ENCODE data around the gene NEK10. TPM values are rescaled to one million over a fixed set of nuclear protein-coding genes. Genes with fewer than 3 reads are reported as not detected.
"Not testable (repeated sequence)": the region's sequence is repeated elsewhere in the genome, so short reads cannot be mapped to it uniquely, and the experiment has no call there.

The NEK10 gene, protein sequence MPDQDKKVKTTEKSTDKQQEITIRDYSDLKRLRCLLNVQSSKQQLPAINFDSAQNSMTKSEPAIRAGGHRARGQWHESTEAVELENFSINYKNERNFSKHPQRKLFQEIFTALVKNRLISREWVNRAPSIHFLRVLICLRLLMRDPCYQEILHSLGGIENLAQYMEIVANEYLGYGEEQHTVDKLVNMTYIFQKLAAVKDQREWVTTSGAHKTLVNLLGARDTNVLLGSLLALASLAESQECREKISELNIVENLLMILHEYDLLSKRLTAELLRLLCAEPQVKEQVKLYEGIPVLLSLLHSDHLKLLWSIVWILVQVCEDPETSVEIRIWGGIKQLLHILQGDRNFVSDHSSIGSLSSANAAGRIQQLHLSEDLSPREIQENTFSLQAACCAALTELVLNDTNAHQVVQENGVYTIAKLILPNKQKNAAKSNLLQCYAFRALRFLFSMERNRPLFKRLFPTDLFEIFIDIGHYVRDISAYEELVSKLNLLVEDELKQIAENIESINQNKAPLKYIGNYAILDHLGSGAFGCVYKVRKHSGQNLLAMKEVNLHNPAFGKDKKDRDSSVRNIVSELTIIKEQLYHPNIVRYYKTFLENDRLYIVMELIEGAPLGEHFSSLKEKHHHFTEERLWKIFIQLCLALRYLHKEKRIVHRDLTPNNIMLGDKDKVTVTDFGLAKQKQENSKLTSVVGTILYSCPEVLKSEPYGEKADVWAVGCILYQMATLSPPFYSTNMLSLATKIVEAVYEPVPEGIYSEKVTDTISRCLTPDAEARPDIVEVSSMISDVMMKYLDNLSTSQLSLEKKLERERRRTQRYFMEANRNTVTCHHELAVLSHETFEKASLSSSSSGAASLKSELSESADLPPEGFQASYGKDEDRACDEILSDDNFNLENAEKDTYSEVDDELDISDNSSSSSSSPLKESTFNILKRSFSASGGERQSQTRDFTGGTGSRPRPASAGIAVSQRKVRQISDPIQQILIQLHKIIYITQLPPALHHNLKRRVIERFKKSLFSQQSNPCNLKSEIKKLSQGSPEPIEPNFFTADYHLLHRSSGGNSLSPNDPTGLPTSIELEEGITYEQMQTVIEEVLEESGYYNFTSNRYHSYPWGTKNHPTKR
- total RNA-seq: 10 to 100 TPM in 1 of 4 donors, under 1 TPM in 3; 0.29 to 12.4 (median 0.61) TPM

DNA sequence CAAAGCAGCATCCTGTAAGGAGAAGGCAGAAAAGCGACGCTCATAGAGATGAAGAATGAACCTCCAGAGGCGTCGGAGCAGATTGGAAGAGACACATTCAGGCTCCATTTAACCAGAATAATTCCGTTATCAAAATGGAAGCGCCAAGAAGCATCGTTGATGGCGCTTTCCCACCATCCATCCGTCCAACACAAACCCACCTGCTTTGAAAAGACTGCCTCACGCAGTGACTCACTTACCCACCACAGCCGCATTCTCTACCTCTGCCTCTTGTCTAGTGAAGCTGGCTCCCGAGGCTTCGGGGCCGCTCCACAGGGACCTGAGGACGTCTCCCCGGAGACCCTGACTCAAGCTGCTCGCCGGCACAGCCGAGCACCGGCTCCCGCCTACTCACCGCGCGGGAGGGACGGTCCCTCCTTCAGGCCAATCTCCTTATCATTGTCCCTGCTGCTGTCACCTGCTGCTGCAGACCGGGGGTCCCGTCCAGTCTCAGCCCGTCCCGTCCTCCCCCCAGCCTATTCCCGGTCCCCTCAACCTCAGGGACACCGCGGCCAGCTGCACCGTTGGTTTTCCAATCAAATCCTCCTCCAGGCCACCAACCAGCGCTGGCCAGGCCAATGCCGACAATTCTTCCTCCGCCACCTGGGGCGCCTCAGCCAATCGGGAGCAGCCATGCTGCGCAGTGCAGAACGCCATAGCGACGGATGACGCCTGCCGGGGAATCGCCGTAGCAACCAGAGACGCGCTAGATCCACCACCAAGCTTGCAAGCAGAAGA, at the start of gene NEK10:
TSS of gene NEK10 (minus strand) at position 553 of the 777 bp plus-strand sequence. CDS start 16,501 bp downstream, outside the sequence.
- peak; percentile 55 for DNase-seq
- Histone ChIP-seq H3K4me1 (peaks cover 0 to 13% (median 8%) of the 10 kb centered on the region in 3 donors), H3K36me3 (no peaks in the 10 kb centered on the region), H3K27me3 (no peaks in the 10 kb centered on the region), H3K4me3 (peak within 1 kb of the TSS; percentile 43 to 80 (median 66)), H3K9me3 (no peaks in the 10 kb centered on the region), H3K27ac (peak within 1 kb of the TSS in 2 of 4 donors; percentile 9 to 38)
- WGBS, 2 donors: 7 to 18% methylated on average over 10 to 26 of the region's 48 CpGs
- intact Hi-C loops (cut with DNase I): no loop called here
- no peak for TF ChIP-seq POLR2A (IDR thresholded peaks at IDR 0.05)
- TF ChIP-seq, protein P1, sequence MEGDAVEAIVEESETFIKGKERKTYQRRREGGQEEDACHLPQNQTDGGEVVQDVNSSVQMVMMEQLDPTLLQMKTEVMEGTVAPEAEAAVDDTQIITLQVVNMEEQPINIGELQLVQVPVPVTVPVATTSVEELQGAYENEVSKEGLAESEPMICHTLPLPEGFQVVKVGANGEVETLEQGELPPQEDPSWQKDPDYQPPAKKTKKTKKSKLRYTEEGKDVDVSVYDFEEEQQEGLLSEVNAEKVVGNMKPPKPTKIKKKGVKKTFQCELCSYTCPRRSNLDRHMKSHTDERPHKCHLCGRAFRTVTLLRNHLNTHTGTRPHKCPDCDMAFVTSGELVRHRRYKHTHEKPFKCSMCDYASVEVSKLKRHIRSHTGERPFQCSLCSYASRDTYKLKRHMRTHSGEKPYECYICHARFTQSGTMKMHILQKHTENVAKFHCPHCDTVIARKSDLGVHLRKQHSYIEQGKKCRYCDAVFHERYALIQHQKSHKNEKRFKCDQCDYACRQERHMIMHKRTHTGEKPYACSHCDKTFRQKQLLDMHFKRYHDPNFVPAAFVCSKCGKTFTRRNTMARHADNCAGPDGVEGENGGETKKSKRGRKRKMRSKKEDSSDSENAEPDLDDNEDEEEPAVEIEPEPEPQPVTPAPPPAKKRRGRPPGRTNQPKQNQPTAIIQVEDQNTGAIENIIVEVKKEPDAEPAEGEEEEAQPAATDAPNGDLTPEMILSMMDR (IDR thresholded peaks at IDR 0.05): peak in 2 of 6 experiments; percentile 9 to 13

DNA sequence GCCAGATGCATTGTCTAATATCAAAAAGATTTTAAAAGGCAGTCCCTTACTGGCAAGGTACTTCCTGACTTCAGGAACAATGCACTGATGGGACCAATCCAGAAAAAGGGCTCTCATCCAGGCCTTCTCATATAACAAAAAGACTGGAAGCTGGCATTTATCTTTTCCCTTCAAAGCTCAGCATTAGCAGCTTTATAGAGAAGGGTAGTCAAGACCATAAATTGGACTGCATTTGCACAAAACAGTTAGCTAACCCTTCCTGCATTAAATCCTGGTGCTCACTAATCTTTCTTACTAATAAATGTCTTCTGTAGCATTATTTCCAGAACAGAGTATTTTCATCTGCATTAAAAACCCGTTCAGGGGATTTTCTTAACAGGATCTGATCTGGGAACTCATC, 46.0 kb upstream of the NEK10 start:
- Histone ChIP-seq H3K27ac (no peak overlapping the region), H3K9me3 (no peaks in the 10 kb centered on the region), H3K4me3 (no peak overlapping the region), H3K4me1 (no peaks in the 10 kb centered on the region), H3K36me3 (peaks cover 0 to 65% (median 4%) of the 10 kb centered on the region in 3 donors), H3K27me3 (no peaks in the 10 kb centered on the region)
- TF ChIP-seq, protein P1 (IDR thresholded peaks at IDR 0.05): no peak
- TF ChIP-seq POLR2A (IDR thresholded peaks at IDR 0.05): no peak
- intact Hi-C loops (cut with DNase I): no loop called here
- DNase-seq: no peak
- 63 to 93% methylated on average over 1 of the region's 1 CpG for WGBS, 2 donors

DNA sequence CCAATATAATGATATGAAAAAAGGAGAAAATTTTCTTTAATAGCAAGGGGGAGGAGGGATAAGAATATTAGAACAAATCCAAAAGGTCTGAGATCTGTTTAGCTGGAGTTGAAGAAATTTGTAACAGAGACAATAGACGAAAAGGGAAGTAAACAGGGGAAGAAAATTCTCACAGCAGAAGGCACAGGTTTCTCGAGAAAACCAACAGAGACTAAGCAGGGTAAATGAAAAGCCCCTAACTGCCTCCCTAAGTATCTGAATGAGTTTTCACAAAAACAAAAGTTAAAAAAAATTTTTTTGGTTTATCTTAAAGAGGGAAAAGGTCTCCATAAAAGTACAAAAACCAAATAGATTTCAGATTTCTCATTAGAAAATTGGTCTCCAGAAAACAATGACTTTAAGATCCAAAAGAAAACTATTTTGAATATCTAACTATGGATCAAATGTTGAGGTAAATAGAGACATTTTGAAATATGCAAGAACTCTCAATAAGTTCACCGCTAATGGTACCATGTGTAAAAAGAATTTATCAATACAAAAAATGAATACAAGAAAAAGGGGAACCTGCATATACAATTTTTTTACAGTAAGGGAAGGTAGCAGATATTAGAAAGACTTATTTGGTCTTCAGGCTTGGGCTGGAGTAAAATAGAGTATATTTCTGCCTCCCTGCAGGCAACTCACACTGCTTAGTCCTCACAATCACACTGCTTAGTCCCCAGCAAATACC, 23.9 kb upstream of the NEK10 start:
- H3K27me3 ChIP-seq: no peaks in the 10 kb centered on the region
- TF ChIP-seq POLR2A (IDR thresholded peaks at IDR 0.05): no peak
- TF ChIP-seq, protein P1 (IDR thresholded peaks at IDR 0.05): no peak
- no peak overlapping the region for H3K4me3 ChIP-seq
- no peaks in the 10 kb centered on the region for H3K9me3 ChIP-seq
- no peak overlapping the region for H3K27ac ChIP-seq
- intact Hi-C loops (cut with DNase I): no loop called here
- peaks cover 0 to 73% (median 0%) of the 10 kb centered on the region in 3 donors for H3K36me3 ChIP-seq
- no peaks in the 10 kb centered on the region for H3K4me1 ChIP-seq
- 46% methylated on average over 3 of the region's 3 CpGs for WGBS, 2 donors
- DNase-seq: no peak

DNA sequence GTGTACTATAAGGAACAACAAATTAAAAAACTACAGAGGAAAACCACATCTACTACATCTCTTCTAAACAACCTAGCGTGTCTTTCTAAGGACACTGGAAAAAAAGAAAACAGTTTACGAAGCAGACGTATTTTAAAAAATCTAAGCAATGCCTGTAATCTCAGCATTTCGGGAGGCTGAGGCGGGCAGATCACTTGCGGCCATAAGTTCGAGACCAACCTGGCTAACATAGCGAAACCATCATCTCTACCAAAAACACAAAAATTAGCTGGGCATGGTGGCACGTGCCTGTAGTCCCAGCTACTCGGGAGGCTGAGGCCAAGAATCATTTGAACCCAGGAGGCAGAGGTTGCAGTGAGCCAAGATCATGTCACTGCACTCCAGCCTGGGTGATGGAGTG, 23.2 kb upstream of the NEK10 start:
- H3K27ac ChIP-seq; intact Hi-C loops (cut with DNase I); H3K4me3 ChIP-seq; H3K9me3 ChIP-seq; DNase-seq; H3K4me1 ChIP-seq; H3K27me3 ChIP-seq: not testable (repeated sequence)
- H3K36me3 ChIP-seq: peaks cover 0 to 66% (median 0%) of the 10 kb centered on the region in 3 donors
- WGBS, 2 donors: 84% methylated on average over 10 of the region's 10 CpGs
